ENCODE results near the gene SUSD4. TPM values are rescaled to one million over a fixed set of nuclear protein-coding genes. Genes with fewer than 3 reads are reported as not detected.

The SUSD4 gene
- total RNA-seq, 1 donor from 2014 or later: not detected

GRCh38 chr1:223246476-223247112, 117.4 kb downstream of the SUSD4 start:
- Mint-ChIP-seq H3K4me1 (ENCODE audit: low read depth) (peaks cover 11% of the 10 kb centered on the region), H3K27me3 (ENCODE audit: insufficient read depth) (peaks cover 3% of the 10 kb centered on the region), H3K27ac (no peak overlapping the region), H3K9me3 (no peaks in the 10 kb centered on the region), H3K4me3 (no peak overlapping the region), H3K36me3 (ENCODE audit: low read depth) (no peaks in the 10 kb centered on the region)
- DNase-seq (ENCODE audit: low spot score): no peak
- intact Hi-C loops (cut with micrococcal nuclease): no loop called here

- no peak overlapping the region for H3K4me3 Mint-ChIP-seq
- H3K4me1 Mint-ChIP-seq (ENCODE audit: low read depth): peaks cover 11% of the 10 kb centered on the region
- no peak for DNase-seq (ENCODE audit: low spot score)
- H3K27ac Mint-ChIP-seq: no peak overlapping the region
- H3K36me3 Mint-ChIP-seq (ENCODE audit: low read depth): no peaks in the 10 kb centered on the region
- peaks cover 3% of the 10 kb centered on the region for H3K27me3 Mint-ChIP-seq (ENCODE audit: insufficient read depth)
- H3K9me3 Mint-ChIP-seq: no peaks in the 10 kb centered on the region
- intact Hi-C loops (cut with micrococcal nuclease): no loop called here
These were observed 118.0 kb downstream of the SUSD4 start for GRCh38 chr1:223245983-223246382.

DNA sequence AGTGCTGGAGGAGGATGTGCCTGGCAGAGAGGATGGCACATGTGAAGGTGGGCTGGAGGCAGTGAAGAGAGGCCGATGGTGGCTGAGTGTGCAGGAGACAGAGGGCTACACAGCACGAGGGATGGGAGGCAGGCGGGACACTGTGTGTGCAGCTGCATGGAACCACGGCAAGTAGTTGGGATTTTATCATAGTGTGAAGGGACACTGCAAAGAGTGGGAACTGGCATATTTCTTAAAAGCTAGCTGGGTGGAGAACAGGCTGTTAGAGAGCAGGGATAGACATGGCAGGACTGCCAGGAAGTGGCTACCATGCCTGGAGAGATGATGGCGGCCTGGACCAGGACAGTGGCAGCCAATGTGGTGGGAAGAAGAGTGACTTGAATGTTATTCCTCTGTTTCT, 118.6 kb downstream of the SUSD4 start:
- H3K27ac Mint-ChIP-seq: no peak overlapping the region

GRCh38 chr1:223244366-223245103, 119.4 kb downstream of the SUSD4 start:
- no peak overlapping the region for H3K4me3 Mint-ChIP-seq
- H3K4me1 Mint-ChIP-seq (ENCODE audit: low read depth): peaks cover 11% of the 10 kb centered on the region
- H3K27me3 Mint-ChIP-seq (ENCODE audit: insufficient read depth): peaks cover 3% of the 10 kb centered on the region
- intact Hi-C loops (cut with micrococcal nuclease): loop anchor here (1.0 kb wide), 1 partner anchor 111 kb away; no protein-coding TSS in a partner anchor
- H3K9me3 Mint-ChIP-seq: no peaks in the 10 kb centered on the region
- H3K27ac Mint-ChIP-seq: no peak overlapping the region
- H3K36me3 Mint-ChIP-seq (ENCODE audit: low read depth): no peaks in the 10 kb centered on the region
- DNase-seq (ENCODE audit: low spot score): no peak

More for the DNA sequence above, 118.6 kb downstream of the SUSD4 start:
- Mint-ChIP-seq H3K36me3 (ENCODE audit: low read depth) (no peaks in the 10 kb centered on the region), H3K4me1 (ENCODE audit: low read depth) (peaks cover 11% of the 10 kb centered on the region), H3K27me3 (ENCODE audit: insufficient read depth) (peaks cover 3% of the 10 kb centered on the region), H3K9me3 (no peaks in the 10 kb centered on the region), H3K4me3 (no peak overlapping the region)
- no peak for DNase-seq (ENCODE audit: low spot score)
- intact Hi-C loops (cut with micrococcal nuclease): no loop called here

GRCh38 chr1:223243441-223244050, 120.4 kb downstream of the SUSD4 start:
- Mint-ChIP-seq H3K9me3 (no peaks in the 10 kb centered on the region), H3K27me3 (ENCODE audit: insufficient read depth) (peaks cover 3% of the 10 kb centered on the region), H3K4me1 (ENCODE audit: low read depth) (peaks cover 5% of the 10 kb centered on the region), H3K4me3 (no peak overlapping the region), H3K27ac (no peak overlapping the region), H3K36me3 (ENCODE audit: low read depth) (no peaks in the 10 kb centered on the region)
- intact Hi-C loops (cut with micrococcal nuclease): loop anchor here (1.0 kb wide), 1 partner anchor 110 kb away; no protein-coding TSS in a partner anchor
- DNase-seq (ENCODE audit: low spot score): no peak

GRCh38 chr1:223242971-223243370, 121.0 kb downstream of the SUSD4 start:
- peaks cover 6% of the 10 kb centered on the region for H3K27me3 Mint-ChIP-seq (ENCODE audit: insufficient read depth)
- no peaks in the 10 kb centered on the region for H3K9me3 Mint-ChIP-seq
- intact Hi-C loops (cut with micrococcal nuclease): no loop called here
- DNase-seq (ENCODE audit: low spot score): no peak
- H3K4me3 Mint-ChIP-seq: no peak overlapping the region
- no peaks in the 10 kb centered on the region for H3K36me3 Mint-ChIP-seq (ENCODE audit: low read depth)
- no peaks in the 10 kb centered on the region for H3K4me1 Mint-ChIP-seq (ENCODE audit: low read depth)
- H3K27ac Mint-ChIP-seq: no peak overlapping the region

DNA sequence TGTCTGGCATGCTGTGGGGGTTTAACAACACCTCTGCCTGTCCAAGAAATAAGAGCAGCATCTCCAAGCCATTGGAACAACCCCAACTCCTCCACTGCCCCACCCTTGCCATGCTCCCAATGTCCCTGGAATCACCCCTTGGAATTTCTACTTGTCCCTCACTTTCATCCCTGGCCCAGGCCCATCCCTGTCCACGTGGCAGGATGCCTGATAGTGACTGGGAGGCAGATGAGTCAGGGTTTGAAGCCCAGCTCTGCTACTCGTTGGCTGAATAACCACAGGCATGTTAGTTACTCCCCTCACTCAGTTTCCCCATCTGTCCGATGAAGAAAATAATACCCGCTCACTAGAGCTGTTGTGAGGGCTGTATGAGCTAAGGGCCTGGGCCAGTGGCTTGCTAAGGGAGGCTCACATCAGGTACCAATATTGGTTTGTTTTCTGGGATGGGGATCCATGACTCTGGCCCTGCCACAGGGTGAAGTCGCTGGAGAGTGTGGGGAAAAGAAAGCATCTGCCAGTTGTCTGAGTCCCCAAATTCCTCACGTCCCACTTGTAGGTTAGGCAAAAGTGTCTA, 121.5 kb downstream of the SUSD4 start:
- H3K4me3 Mint-ChIP-seq: no peak overlapping the region
- H3K36me3 Mint-ChIP-seq (ENCODE audit: low read depth): no peaks in the 10 kb centered on the region
- H3K4me1 Mint-ChIP-seq (ENCODE audit: low read depth): no peaks in the 10 kb centered on the region
- no peaks in the 10 kb centered on the region for H3K9me3 Mint-ChIP-seq
- intact Hi-C loops (cut with micrococcal nuclease): no loop called here
- no peak overlapping the region for H3K27ac Mint-ChIP-seq
- no peak for DNase-seq (ENCODE audit: low spot score)
- H3K27me3 Mint-ChIP-seq (ENCODE audit: insufficient read depth): peaks cover 6% of the 10 kb centered on the region

DNA sequence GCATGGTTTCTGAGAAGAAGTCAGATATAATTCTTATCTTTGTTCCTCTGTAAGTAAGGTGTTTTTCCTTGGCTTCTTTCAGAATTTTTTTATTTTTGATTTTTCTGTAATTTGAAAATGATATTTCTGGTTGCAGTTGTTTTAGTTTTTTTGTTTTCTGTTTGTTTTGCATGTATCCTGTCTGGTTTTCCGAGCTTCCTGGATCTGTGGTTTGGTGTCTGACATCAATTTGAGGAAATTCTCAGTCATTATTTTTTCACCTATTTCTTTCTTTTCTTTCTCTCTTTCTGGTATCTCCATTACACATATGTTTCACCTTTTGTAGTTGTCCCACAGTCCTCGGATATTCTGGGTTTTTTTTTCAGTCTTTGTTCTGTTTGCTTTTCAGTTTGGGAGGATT, 123.9 kb downstream of the SUSD4 start:
- no peaks in the 10 kb centered on the region for H3K36me3 Mint-ChIP-seq (ENCODE audit: low read depth)
- DNase-seq (ENCODE audit: low spot score): no peak
- no peaks in the 10 kb centered on the region for H3K4me1 Mint-ChIP-seq (ENCODE audit: low read depth)
- H3K27me3 Mint-ChIP-seq (ENCODE audit: insufficient read depth): peaks cover 5% of the 10 kb centered on the region
- H3K27ac Mint-ChIP-seq: no peak overlapping the region
- H3K9me3 Mint-ChIP-seq: peaks cover 4% of the 10 kb centered on the region
- intact Hi-C loops (cut with micrococcal nuclease): no loop called here
- H3K4me3 Mint-ChIP-seq: no peak overlapping the region

DNA sequence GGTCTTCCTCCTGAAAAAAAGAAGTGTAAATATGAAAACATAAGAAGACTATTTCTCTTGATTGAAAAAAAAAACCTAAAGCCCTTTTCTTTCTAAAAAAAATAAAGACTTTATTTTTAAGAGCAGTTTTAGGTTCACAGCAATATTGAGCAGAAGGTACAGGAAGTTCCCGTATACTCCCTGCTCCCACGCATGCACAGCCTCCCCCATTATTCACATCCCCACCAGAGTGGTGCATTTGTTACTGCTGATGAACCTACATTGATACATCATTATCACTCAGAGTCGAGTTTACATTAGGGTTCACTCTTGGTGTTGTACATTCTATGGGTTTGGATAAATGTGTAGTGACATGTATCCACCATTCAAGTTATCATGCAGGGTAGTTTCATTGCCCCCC, 128.9 kb downstream of the SUSD4 start:
- Mint-ChIP-seq H3K27me3 (ENCODE audit: insufficient read depth) (peaks cover 5% of the 10 kb centered on the region), H3K9me3 (peaks cover 4% of the 10 kb centered on the region), H3K36me3 (ENCODE audit: low read depth) (no peaks in the 10 kb centered on the region), H3K4me3 (no peak overlapping the region), H3K4me1 (ENCODE audit: low read depth) (peaks cover 13% of the 10 kb centered on the region), H3K27ac (no peak overlapping the region)
- no peak for DNase-seq (ENCODE audit: low spot score)
- intact Hi-C loops (cut with micrococcal nuclease): no loop called here

DNA sequence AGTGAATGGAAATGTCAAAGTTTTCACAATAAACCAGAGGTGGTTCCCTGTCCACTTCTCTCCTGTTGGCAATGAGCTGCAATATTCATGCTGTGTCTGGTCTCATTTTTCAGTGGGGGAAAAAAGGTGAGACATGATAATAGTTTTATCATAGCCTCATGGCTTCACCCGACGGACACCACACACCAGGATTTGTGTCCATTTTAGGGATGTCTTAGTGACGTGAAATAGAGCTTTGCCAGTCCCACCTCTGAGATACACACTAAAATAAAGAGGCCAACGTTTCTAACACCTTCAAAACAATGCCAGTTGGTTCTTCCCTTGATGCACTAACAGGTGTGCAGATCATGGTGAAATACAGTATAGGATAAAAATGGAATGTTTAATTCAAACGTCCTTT, 129.4 kb downstream of the SUSD4 start:
- Mint-ChIP-seq H3K4me1 (ENCODE audit: low read depth) (peaks cover 17% of the 10 kb centered on the region), H3K36me3 (ENCODE audit: low read depth) (no peaks in the 10 kb centered on the region), H3K27me3 (ENCODE audit: insufficient read depth) (peaks cover 5% of the 10 kb centered on the region), H3K27ac (no peak overlapping the region), H3K4me3 (no peak overlapping the region), H3K9me3 (peaks cover 4% of the 10 kb centered on the region)
- intact Hi-C loops (cut with micrococcal nuclease): no loop called here
- no peak for DNase-seq (ENCODE audit: low spot score)

GRCh38 chr1:223234170-223234514, 129.8 kb downstream of the SUSD4 start:
- peaks cover 17% of the 10 kb centered on the region for H3K4me1 Mint-ChIP-seq (ENCODE audit: low read depth)
- intact Hi-C loops (cut with micrococcal nuclease): no loop called here

GRCh38 chr1:223233410-223234169, 130.4 kb downstream of the SUSD4 start:
- peaks cover 5% of the 10 kb centered on the region for H3K27me3 Mint-ChIP-seq (ENCODE audit: insufficient read depth)
- intact Hi-C loops (cut with micrococcal nuclease): no loop called here
- no peak overlapping the region for H3K27ac Mint-ChIP-seq
- peaks cover 4% of the 10 kb centered on the region for H3K9me3 Mint-ChIP-seq
- no peak overlapping the region for H3K4me3 Mint-ChIP-seq
- no peak for DNase-seq (ENCODE audit: low spot score)
- H3K36me3 Mint-ChIP-seq (ENCODE audit: low read depth): no peaks in the 10 kb centered on the region
- H3K4me1 Mint-ChIP-seq (ENCODE audit: low read depth): peaks cover 17% of the 10 kb centered on the region

More at GRCh38 chr1:223234170-223234514, 129.8 kb downstream of the SUSD4 start:
- Mint-ChIP-seq H3K36me3 (ENCODE audit: low read depth) (no peaks in the 10 kb centered on the region), H3K9me3 (peaks cover 4% of the 10 kb centered on the region), H3K27ac (no peak overlapping the region), H3K27me3 (ENCODE audit: insufficient read depth) (peaks cover 5% of the 10 kb centered on the region), H3K4me3 (no peak overlapping the region)
- no peak for DNase-seq (ENCODE audit: low spot score)
